Erythroblast (primary cell): ENCODE results near the gene MIEF1.

Source experiments
- GATA1 ChIP-seq: IDR thresholded peaks from 2 replicates; pipeline ENCODE4 v1.6.1; 2011; ENCODE audit warnings: low read depth, mild to moderate bottlenecking, control low read depth, low read length, moderate library complexity
- POLR2A ChIP-seq: IDR thresholded peaks from 2 replicates; pipeline ENCODE4 v1.6.1; 2011; ENCODE audit warnings: mild to moderate bottlenecking, low read length

DNA sequence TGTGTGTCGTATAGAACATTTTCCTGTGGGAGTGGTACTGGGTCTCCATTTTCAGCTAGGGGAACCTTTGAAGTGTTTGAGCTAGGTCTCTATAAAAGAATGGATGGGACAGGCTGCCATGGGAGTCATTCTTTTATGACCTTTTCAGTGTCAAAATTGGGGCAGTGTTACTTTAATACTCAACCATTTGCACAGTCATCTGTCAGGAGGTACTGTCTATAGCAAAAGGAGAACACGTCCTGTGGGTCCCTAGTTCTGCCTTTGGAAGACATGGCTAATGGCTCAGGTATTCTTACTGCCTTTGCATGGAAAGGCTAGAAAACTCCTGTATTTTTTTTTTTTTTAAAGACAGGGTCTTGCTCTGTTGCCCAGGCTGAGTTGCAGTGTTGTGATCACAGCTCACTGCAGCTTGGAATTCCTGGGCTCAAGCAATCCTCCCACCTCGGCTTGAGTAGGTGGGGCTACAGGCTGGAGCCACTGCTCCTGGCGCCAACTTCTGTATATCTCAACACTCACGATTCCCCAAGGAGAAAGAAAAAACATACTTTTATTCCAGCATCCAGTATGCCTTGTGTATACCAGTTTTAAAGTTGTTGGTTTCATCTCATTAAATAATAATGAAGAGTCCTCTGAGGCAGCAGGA lies 16.2 kb downstream of the MIEF1 start:
- TF ChIP-seq POLR2A, result no peak
- no peak for TF ChIP-seq GATA1
